Measurements from ENCODE around the gene LDLRAD3.

LDLRAD3 gene

DNA sequence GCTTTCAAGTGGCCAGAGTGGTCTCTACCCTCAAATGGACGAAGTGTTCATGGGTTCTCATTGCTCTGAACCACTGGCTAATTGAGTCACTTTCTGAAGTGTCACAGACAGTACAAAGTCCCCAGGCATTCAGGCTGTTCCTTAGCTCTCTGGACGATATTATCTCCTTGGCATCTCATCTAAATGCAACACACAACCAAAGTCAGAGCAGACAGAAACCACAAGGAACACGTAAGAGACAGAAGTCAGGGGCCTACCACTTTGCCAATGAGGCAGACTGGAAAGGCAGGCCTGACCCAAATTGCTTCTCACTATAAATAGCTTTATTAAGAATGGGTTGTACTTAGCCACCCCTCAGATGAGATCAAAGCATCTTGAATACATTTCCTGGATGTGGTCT is 29.0 kb upstream of the LDLRAD3 start:
- peak; percentile 22 for TF ChIP-seq POLR2A (IDR thresholded peaks at IDR 0.05; ENCODE audit: low read length)
- no peak for TF ChIP-seq GATA1 (IDR thresholded peaks at IDR 0.05; ENCODE audit: low read depth, low read length)
- peak; percentile 31 to 62 for DNase-seq

- TF ChIP-seq GATA1 (IDR thresholded peaks at IDR 0.05; ENCODE audit: low read depth, low read length), result no peak
- no peak for TF ChIP-seq POLR2A (IDR thresholded peaks at IDR 0.05; ENCODE audit: low read length)
- DNase-seq, result no peak
Observed at GRCh38 chr11:35916270-35916669, 27.6 kb upstream of the LDLRAD3 start.

GRCh38 chr11:35917676-35918075 is 26.2 kb upstream of the LDLRAD3 start:
- TF ChIP-seq POLR2A (IDR thresholded peaks at IDR 0.05; ENCODE audit: low read length) (no peak), GATA1 (IDR thresholded peaks at IDR 0.05; ENCODE audit: low read depth, low read length) (no peak)
- DNase-seq, result no peak

- TF ChIP-seq POLR2A (IDR thresholded peaks at IDR 0.05; ENCODE audit: low read length) (no peak), GATA1 (IDR thresholded peaks at IDR 0.05; ENCODE audit: low read depth, low read length) (no peak)
- no peak for DNase-seq
Observed at GRCh38 chr11:35918716-35919115, 25.1 kb upstream of the LDLRAD3 start.

DNA sequence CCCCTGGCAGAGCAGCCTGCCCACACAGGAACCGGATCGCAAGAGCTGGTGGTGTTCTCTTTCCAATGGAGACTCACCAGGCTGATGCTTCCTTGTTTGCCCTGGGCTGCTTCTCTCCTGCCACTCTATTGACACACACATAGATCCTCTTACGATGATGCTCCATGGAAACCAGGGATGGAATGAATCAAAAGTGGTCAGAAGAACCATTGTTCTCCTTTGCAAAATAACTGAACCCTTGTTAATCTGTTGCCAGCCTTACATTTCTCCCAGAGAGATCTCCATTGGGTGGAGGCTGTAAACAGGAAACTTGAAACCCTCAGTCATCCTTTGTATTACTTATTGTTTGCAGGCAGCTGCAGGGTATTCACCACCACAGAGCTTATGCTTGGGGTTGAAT is 24.6 kb upstream of the LDLRAD3 start:
- TF ChIP-seq GATA1 (IDR thresholded peaks at IDR 0.05; ENCODE audit: low read depth, low read length), result no peak
- TF ChIP-seq POLR2A (IDR thresholded peaks at IDR 0.05; ENCODE audit: low read length), result no peak
- no peak for DNase-seq

GRCh38 chr11:35923452-35923851 is 20.4 kb upstream of the LDLRAD3 start:
- no peak for TF ChIP-seq POLR2A (IDR thresholded peaks at IDR 0.05; ENCODE audit: low read length)
- no peak for TF ChIP-seq GATA1 (IDR thresholded peaks at IDR 0.05; ENCODE audit: low read depth, low read length)
- DNase-seq, result no peak

GRCh38 chr11:35924811-35925210 is 19.1 kb upstream of the LDLRAD3 start:
- TF ChIP-seq GATA1 (IDR thresholded peaks at IDR 0.05; ENCODE audit: low read depth, low read length), result no peak
- DNase-seq, result no peak

DNA sequence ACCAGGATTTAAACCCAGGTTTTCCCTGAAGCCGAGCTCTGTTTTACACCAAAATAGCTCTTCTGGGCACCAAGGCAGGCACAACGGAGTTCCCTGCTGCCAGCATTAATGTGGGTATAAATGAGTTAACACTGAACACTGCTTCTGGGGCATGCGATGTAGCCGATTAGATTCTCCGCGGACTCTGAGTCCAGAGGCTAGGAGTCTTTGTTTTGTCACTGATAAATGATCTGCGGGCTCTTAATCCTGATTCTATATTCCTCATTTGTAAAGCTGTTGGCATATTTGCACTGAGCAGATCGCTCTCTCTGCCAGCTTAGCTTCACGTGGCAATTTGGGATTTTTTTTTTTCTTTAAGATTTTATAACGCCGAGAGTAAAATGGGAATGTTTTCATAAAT is 16.8 kb upstream of the LDLRAD3 start:
- no peak for TF ChIP-seq POLR2A (IDR thresholded peaks at IDR 0.05; ENCODE audit: low read length)
- TF ChIP-seq GATA1 (IDR thresholded peaks at IDR 0.05; ENCODE audit: low read depth, low read length), result no peak

GRCh38 chr11:35927682-35928081 is 16.2 kb upstream of the LDLRAD3 start:
- peak in 1 of 2 experiments; percentile 6 for DNase-seq
- TF ChIP-seq POLR2A (IDR thresholded peaks at IDR 0.05; ENCODE audit: low read length) (no peak), GATA1 (IDR thresholded peaks at IDR 0.05; ENCODE audit: low read depth, low read length) (no peak)

More for the DNA sequence above, 16.8 kb upstream of the LDLRAD3 start:
- DNase-seq, result no peak

DNA sequence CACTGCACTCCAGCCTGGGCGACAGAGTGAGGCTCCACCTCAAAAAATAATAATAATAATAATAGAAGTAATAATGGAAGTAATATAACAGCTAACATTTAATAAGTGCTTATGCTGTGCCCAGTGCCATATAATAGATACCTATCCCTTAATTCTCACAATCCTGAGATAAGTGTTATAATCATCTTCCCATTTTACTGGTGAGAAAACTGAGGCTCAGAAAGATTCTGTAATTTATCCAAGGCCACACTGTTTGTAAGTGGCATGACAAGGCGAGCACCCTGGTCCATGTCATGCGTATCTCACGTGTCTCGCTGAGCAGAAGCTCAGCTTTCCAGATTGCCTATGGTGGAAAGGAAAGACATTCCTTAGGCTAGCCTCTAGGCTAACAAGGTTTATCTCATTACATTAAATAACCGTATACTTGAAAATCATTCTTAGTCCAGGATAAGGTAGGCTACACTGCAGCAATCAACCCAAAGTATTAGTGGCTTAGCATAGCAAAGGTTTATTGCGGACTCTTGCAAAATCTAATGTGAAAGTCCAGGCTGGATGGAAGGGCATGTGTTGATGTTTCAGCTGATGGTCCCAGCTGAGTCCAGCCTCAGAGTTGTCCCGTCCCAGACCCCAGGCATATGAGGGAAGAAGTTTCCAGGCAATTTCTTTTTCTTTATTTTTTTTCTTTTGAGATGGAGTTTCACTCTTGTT is 15.0 kb upstream of the LDLRAD3 start:
- DNase-seq, result no peak
- TF ChIP-seq GATA1 (IDR thresholded peaks at IDR 0.05; ENCODE audit: low read depth, low read length), result no peak
- TF ChIP-seq POLR2A (IDR thresholded peaks at IDR 0.05; ENCODE audit: low read length), result no peak

DNA sequence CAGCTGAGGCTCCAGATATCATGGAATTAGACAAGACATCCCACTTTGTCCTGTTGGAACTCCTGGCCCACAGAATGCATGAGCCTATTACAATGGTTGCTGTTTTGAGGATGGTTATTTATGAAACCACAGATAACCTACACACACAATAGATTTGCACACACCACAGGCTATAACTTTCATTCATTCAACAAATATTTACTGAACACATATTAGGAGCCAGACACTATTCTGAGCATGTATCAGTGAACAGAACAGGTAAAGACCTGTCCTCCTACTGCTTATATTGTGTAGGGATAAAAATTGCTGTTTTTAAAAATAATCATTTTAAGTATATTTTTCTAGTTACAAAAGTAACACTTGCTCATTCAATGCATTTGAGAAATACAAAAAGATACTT is 13.4 kb upstream of the LDLRAD3 start:
- DNase-seq, result no peak
- TF ChIP-seq POLR2A (IDR thresholded peaks at IDR 0.05; ENCODE audit: low read length) (no peak), GATA1 (IDR thresholded peaks at IDR 0.05; ENCODE audit: low read depth, low read length) (no peak)

- DNase-seq, result no peak
- TF ChIP-seq GATA1 (IDR thresholded peaks at IDR 0.05; ENCODE audit: low read depth, low read length) (no peak), POLR2A (IDR thresholded peaks at IDR 0.05; ENCODE audit: low read length) (no peak)
Observed at GRCh38 chr11:35932121-35932520, 11.7 kb upstream of the LDLRAD3 start.

DNA sequence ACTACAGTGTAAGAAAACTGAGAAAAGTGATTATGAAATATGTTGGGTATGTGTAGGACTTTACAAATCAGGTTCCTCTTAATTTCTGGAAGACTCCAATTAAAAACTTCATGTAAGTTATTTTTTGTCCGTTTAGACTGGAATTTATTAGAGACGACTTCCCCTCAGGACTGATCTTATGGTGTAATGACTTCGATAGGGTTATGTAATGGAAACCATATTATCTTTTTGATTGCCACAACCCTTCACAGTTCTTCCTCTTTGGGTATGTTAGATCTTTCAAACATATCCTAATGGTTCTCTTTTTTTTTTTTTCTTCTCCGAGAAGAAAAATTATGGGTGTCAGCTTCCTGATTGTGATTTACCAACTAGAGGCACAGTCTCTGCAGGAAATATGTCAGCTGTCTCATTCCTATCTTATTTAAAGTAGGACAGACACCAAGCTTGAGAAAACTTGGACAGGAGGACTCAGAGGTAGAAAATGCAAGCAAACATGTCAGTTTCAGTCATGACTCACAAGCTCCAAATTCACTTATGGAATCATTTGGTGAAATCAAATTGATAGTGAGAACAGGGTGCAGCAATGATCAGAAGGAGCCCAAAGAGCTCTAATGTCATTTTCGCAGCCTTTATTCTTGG is 11.1 kb upstream of the LDLRAD3 start:
- DNase-seq, result no peak
- no peak for TF ChIP-seq POLR2A (IDR thresholded peaks at IDR 0.05; ENCODE audit: low read length)

DNA sequence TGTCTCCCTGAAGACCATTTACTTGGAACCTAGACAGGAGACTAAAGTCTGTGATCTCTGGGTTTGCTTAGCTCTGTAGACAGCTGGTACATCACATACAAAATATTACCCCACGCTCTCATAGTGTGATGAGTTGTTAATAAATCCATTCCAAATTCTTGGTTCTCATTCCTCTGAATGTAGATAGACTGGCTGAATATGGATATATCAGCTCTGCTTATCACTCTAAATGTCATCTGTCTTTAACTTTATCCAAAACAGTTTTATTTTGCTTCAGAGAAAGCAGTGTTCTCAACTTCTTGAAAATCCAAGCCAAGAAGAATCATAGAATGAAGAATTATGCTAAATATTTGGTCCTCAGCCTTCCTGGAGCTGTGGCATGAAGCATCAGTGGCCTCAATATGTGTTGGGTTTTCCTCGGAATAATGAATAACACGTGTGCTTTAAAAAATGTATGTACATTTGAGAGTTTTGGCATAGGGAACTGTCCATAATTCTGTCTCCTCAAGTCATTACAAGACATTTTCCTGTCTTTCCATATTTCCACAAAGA is 10.5 kb upstream of the LDLRAD3 start:
- DNase-seq, result no peak
- TF ChIP-seq GATA1 (IDR thresholded peaks at IDR 0.05; ENCODE audit: low read depth, low read length) (no peak), POLR2A (IDR thresholded peaks at IDR 0.05; ENCODE audit: low read length) (no peak)

- no peak for TF ChIP-seq GATA1 (IDR thresholded peaks at IDR 0.05; ENCODE audit: low read depth, low read length)
- TF ChIP-seq POLR2A (IDR thresholded peaks at IDR 0.05; ENCODE audit: low read length), result no peak
Observed at GRCh38 chr11:35934271-35934670, 9.6 kb upstream of the LDLRAD3 start.

More at GRCh38 chr11:35934271-35934670, 9.6 kb upstream of the LDLRAD3 start:
- DNase-seq, result no peak

Measured in erythroblast (primary cell).